Heart right ventricle (tissue), 16 donors: ENCODE results near the gene TTPAL. TPM values are rescaled to one million over a fixed set of nuclear protein-coding genes. Genes with fewer than 3 reads are reported as not detected.

ENCODE experiments used
- ATAC-seq, 8 donors: fragments of 200-7000 bp; cut with Tn5 transposase; one replicate each; pipeline ENCODE4 v1.9.1; 2020; ENCODE audit warnings: mild to moderate bottlenecking in 8 of 8, moderate library complexity in 8 of 8, moderate number of reproducible peaks in 1 of 8
- DNase-seq, 2 donors: peaks; one replicate each; pipeline ENCODE4 v3.0.0-alpha.2; 2020
- H3K27ac ChIP-seq, 10 donors: fragments of 200-600 bp; sonication (generic) in 2 of 10; one replicate each; pipeline versions ENCODE4 v1.5.0 to v1.8.0; 2020 to 2022; ENCODE audit warnings: mild to moderate bottlenecking in 3 of 10
- H3K27me3 ChIP-seq, 7 donors: fragments of 200-600 bp; one replicate each; pipeline ENCODE4 v1.8.0; 2021 to 2022; ENCODE audit warnings: mild to moderate bottlenecking in 2 of 7
- H3K36me3 ChIP-seq, 9 donors: fragments of 200-600 bp; sonication (generic) in 1 of 9; one replicate each; pipeline versions ENCODE4 v1.5.0 to v1.8.0; 2020 to 2022; ENCODE audit warnings: mild to moderate bottlenecking in 2 of 9
- H3K4me1 ChIP-seq, 9 donors: fragments of 200-600 bp; sonication (generic) in 1 of 9; one replicate each; pipeline versions ENCODE4 v1.5.0 to v1.8.0; 2020 to 2022; ENCODE audit warnings: mild to moderate bottlenecking in 4 of 9
- H3K4me3 ChIP-seq, 10 donors: fragments of 200-600 bp; sonication (generic) in 2 of 10; one replicate each; pipeline versions ENCODE4 v1.5.0 to v1.8.0; 2020 to 2022; ENCODE audit warnings: mild to moderate bottlenecking in 7 of 10, moderate library complexity in 2 of 10
- H3K9me3 ChIP-seq, 11 donors: fragments of 200-600 bp in 10 of 11; sonication (generic) in 2 of 11; one replicate each; pipeline versions ENCODE4 v1.5.0 to v1.8.0; 2013 to 2022; ENCODE audit warnings: mild to moderate bottlenecking in 2 of 11, control low read depth in 1 of 11, moderate library complexity in 1 of 11
- WGBS, 2 donors: extraction: QIAGEN DNeasy Blood & Tissue Kit; methylation state at CpG; one replicate each; pipeline ENCODE4 v1.1.7; 2013; ENCODE audit warnings: inconsistent platforms in 1 of 2; 5-methylcytosine and 5-hydroxymethylcytosine counted together
- intact Hi-C, 10 donors: fragments of 100-400 bp; cut with DNase I; formaldehyde crosslinking; loops; one replicate each; pipeline versions ENCODE4 v1.11.1 to v1.14.2; 2022
- polyA plus RNA-seq, 2 donors: library from polyadenylated mRNA; stranded (reverse); fragments of 200-250 nt; gene quantifications; one replicate each; pipeline ENCODE4 v1.2.3, GENCODE V29; 2013
- total RNA-seq, 10 donors: library from RNA; stranded (reverse); fragmentation: NEBNext Ultra II Directional in 3 of 10; extraction: Animal tissue kit (Norgen Biotek cat#: 25700) in 3 of 10; gene quantifications; one replicate each; pipeline versions ENCODE4 v1.2.1 to v1.2.4, GENCODE V29; 2021 to 2023
- TF ChIP-seq, protein P1 (sequence below), 9 donors: fragments of 200-600 bp; sonication (generic) in 2 of 9; IDR thresholded peaks; one replicate each; pipeline versions ENCODE4 v1.5.0 to v1.8.0; 2021 to 2022; ENCODE audit warnings: antibody characterized with exemption in 9 of 9, mild to moderate bottlenecking in 5 of 9, moderate library complexity in 1 of 9
- donor health status: Arrhythmogenic right ventricular cardiomyopathy.
- donor health status: ischemic (EF 13 %, LVEDD 7.1; RV severe dilation, severe dysfunction).
- donor health status: healthy with polysubstance abuse.
- donor health status: DM: no; HTN: yes; CAD: no.
- donor health status: DM: no; HTN: no; CAD: no.
- donor health status: ischemic (EF 25% LVEDD 6.9; RV normal size, moderate dysfunction).
- donor health status: ischemic (EF 25% LVEDD 5.7; RV mildly dilated, moderate dysfunction).
- donor health status: healthy.
- donor health status: DM: yes; HTN: yes; CAD: no.
- donor health status: Ischemic cardiomyopathy.
- donor health status: ischemic (EF 35%, LVEDD 5.7; RV mildly dilated, moderate dysfunction).
- donor health status: nonischemic (EF 11% LVEDD 7.7; RV severe dilation, severe dysfunction).
- donor health status: DM: yes; HTN: yes; CAD: no.
- donor health status: PGD.
- donor health status: ischemic (EF 29% LVEDD 5.4; RV normal size, mild dysfunction).
- donor health status: nonischemic (EF 23%, LVEDD 6.1; RV moderate dilation, normal function).

TTPAL gene
- total and polyA plus RNA-seq, 12 donors, result 2.3 to 7.3 (median 4.2) TPM

DNA sequence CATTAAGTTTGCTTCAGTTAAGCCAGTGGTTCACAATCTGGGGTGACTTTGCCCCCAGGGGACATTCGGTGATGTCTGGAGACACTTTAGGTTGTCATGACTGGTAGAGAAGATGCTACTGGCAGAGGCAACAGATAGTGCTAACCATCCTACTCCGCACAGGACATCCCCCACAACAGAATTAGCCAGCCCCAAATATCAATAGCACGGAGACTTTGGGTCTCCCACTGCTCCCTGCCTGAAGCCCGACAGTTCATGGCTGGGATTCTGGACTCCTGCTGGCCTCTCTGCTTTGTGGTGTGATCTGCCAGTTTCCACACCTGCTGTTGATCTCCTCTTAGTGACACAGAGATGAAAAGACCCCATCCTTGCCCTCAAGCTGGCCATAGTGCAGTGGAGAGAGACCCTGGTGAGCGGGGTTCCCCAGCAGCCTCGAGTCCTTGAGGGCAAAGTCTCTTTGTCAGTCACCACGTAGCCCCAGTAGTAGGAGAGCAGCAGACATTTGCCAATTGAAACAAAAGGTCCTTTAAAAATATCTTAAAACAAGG lies 24.7 kb upstream of the TTPAL start:
- 62 to 65% methylated on average over 7 of the region's 7 CpGs for WGBS, 2 donors
- ATAC-seq, result no peak

DNA sequence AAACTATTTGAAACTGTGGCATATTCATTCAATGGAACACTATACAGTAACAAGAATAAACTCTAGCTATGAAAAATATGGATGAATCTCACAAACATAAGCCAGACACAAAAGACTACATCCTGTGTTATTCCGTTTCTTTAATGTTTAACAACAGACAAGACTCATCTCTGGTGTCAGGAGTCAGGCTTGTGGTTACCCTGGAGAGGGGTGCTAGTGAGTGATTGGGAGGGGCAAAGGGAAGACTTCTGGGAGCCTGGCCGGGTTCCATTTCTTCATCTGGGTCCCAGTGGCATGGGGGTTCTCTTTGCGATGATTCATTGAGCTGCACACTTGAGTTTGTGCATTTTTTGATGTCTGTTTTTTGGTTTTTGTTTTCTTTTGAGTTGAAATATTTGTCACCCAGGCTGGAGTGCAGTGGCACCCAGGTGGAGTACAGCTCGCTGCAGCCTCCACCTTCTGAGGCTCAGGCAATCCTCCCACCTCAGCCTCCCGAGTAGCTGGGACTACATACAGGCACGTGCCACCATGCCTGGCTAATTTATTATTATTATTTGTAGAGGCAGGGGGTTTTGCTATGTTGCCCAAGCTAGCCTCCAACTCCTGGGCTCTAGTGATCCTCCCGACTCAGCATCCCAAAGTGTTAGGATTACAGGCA lies 21.2 kb upstream of the TTPAL start:
- TF ChIP-seq, protein P1, sequence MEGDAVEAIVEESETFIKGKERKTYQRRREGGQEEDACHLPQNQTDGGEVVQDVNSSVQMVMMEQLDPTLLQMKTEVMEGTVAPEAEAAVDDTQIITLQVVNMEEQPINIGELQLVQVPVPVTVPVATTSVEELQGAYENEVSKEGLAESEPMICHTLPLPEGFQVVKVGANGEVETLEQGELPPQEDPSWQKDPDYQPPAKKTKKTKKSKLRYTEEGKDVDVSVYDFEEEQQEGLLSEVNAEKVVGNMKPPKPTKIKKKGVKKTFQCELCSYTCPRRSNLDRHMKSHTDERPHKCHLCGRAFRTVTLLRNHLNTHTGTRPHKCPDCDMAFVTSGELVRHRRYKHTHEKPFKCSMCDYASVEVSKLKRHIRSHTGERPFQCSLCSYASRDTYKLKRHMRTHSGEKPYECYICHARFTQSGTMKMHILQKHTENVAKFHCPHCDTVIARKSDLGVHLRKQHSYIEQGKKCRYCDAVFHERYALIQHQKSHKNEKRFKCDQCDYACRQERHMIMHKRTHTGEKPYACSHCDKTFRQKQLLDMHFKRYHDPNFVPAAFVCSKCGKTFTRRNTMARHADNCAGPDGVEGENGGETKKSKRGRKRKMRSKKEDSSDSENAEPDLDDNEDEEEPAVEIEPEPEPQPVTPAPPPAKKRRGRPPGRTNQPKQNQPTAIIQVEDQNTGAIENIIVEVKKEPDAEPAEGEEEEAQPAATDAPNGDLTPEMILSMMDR (IDR thresholded peaks at IDR 0.05), result no peak
- DNase-seq (no peak), ATAC-seq (no peak)
- H3K4me1 ChIP-seq, result peaks cover 0 to 8% (median 0%) of the 10 kb centered on the region in 9 donors
- H3K36me3 ChIP-seq, result no peaks in the 10 kb centered on the region
- H3K27ac ChIP-seq, result no peak overlapping the region
- intact Hi-C loops, result no loop called here
- H3K4me3 ChIP-seq, result no peak overlapping the region
- no peaks in the 10 kb centered on the region for H3K27me3 ChIP-seq
- 85 to 86% methylated on average over 7 of the region's 7 CpGs for WGBS, 2 donors
- no peaks in the 10 kb centered on the region for H3K9me3 ChIP-seq

More for the DNA sequence above, 24.7 kb upstream of the TTPAL start:
- no peak for DNase-seq
- intact Hi-C loops, result no loop called here
- H3K9me3 ChIP-seq, result no peaks in the 10 kb centered on the region
- H3K36me3 ChIP-seq, result no peaks in the 10 kb centered on the region
- no peak overlapping the region for H3K4me3 ChIP-seq
- no peak overlapping the region for H3K27ac ChIP-seq
- TF ChIP-seq, protein P1 (IDR thresholded peaks at IDR 0.05), result no peak
- peaks cover 0 to 8% (median 0%) of the 10 kb centered on the region in 9 donors for H3K4me1 ChIP-seq
- H3K27me3 ChIP-seq, result no peaks in the 10 kb centered on the region

DNA sequence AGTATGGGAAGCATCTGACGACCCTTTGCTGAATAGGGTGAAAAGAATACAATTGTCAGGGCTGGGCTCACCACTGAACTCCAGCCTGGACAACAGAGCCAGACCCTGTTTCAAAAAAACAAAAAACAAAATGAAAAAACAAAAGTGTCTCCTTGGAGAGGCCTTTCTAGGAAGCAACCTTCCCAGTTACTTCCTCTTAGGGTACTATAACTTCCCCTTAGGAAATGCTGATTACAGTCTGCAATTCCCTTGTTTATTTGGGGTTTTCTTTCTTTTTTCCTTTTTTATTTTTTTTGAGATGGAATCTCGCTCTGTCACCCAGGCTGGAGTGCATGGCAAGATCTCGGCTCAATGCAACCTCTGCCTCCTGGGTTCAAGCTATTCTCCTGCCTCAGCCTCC lies 20.5 kb upstream of the TTPAL start:
- intact Hi-C loops, result loop anchor here in 3 of 10 donors (5.0 kb wide), 2 partner anchors 63 to 68 kb away; no protein-coding TSS in a partner anchor
- Histone ChIP-seq H3K9me3 (no peaks in the 10 kb centered on the region), H3K27ac (no peak overlapping the region), H3K4me1 (peaks cover 0 to 8% (median 0%) of the 10 kb centered on the region in 9 donors), H3K36me3 (no peaks in the 10 kb centered on the region), H3K27me3 (no peaks in the 10 kb centered on the region), H3K4me3 (no peak overlapping the region)
- 52 to 67% methylated on average over 3 of the region's 3 CpGs for WGBS, 2 donors
- DNase-seq, result no peak
- ATAC-seq, result no peak
- TF ChIP-seq, protein P1 (IDR thresholded peaks at IDR 0.05), result no peak

DNA sequence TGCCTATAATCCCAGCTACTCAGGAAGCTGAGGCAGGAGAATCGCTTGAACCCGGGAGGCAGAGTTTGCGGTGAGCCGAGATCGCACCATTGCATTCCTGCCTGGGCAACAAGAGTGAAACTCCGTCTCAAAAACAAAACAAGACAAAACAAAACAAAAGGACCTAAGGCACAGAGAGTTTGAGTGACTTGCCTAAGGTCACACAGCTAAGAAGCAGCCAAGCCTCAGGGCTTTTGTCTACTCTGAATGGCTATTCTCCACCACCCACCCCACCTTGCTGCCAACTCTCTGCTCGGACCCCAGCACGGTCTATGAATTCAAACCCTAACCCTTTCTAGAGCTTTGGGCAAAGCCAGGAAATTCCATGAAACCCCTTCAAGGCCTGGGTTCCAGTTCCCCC lies 19.1 kb upstream of the TTPAL start:
- ATAC-seq, result no peak
- Histone ChIP-seq H3K27me3 (no peaks in the 10 kb centered on the region), H3K4me3 (no peak overlapping the region), H3K27ac (no peak overlapping the region), H3K36me3 (no peaks in the 10 kb centered on the region), H3K9me3 (no peaks in the 10 kb centered on the region), H3K4me1 (peaks cover 0 to 8% (median 0%) of the 10 kb centered on the region in 9 donors)
- WGBS, 2 donors, result 91 to 94% methylated on average over 8 of the region's 8 CpGs
- intact Hi-C loops, result loop anchor here in 3 of 10 donors (5.0 kb wide), 2 partner anchors 64 to 69 kb away; no protein-coding TSS in a partner anchor
- DNase-seq, result no peak
- TF ChIP-seq, protein P1 (IDR thresholded peaks at IDR 0.05), result no peak
